Activated gamma-delta T cell treated with Interleukin-2 at 50 U/mL for 16 hours (primary cell): ENCODE data around the gene PTPRN2.

Experiments
- DNase-seq: peaks from one replicate; pipeline ENCODE4 v3.0.0-alpha.2; 2020

The PTPRN2 gene

DNA sequence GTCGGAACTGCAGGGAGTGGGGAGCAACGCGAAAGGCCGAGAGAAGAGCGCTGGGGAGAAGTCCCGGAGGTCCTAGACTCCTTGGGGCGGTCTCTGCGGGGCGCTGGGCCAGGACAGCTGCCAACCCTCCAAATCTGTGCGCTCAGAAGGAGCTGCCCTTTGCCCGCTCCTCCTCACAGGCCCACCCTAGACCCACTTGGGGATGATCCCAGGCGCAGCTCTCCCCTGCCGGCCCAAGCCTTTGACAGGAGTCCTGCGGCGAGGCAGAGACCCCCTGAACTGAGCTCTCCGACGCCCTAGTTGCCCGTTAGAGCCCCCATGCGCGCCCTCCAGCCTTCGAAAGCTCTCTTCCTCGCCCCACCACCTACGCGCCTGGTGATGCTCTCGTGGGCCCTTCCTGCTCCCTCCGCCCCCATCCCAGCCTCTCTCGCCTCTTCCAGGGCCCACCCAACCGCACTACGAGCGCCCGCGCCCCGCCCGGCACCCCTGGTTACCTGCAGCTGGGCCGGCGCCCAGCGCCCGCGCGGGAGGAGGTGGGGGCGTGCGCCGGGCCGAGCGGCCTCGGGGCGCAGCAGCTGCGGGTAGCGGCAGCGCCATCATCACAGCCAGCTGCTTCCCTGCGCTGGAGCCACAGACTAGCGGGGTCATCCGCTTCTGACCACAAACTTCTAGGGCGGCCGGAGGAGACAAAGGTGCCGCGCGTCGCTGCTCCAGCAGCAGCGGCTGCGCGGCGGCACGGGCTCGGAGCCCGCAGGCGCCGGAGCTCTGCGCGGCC, 897.4 kb downstream of the PTPRN2 start:
- no peak for DNase-seq

DNA sequence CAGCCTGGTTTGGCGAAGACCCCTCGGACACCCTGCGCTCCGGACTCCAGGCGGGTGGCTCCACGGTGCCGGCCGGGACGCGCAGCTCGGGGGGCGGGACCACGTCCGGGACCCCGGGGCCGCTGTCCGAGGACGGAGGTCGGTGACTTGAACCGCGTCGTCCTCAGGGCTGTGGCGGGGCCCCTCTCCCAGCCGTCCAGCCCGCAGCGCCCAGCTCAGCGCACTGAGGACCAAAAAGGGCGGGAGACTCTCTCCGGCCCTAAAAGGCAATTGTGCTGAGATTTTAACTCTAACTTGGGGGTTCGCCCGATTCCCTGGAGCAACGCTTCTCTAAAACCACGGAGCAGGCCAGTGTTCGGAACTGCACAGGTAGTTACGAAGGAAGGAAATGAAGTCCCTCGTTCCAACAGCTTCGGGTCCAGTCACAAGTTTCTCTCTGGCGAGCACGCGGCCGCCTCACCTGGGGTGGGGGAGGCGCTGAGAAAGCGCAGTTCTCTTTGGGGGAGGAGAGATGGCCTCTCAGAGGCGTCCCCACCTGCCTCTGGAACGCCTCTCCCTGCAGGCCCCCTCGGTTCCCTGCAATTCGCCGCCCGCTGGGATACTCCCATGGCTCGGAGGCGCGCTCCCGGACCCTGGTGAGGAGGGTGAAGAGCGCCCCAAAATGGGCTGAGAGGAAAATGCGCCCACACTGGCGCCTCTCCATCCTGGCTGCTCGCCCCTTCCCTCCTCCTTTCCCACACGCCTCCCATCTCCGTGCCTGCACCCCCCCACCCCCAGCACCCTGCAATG, 898.2 kb downstream of the PTPRN2 start:
- no peak for DNase-seq

DNA sequence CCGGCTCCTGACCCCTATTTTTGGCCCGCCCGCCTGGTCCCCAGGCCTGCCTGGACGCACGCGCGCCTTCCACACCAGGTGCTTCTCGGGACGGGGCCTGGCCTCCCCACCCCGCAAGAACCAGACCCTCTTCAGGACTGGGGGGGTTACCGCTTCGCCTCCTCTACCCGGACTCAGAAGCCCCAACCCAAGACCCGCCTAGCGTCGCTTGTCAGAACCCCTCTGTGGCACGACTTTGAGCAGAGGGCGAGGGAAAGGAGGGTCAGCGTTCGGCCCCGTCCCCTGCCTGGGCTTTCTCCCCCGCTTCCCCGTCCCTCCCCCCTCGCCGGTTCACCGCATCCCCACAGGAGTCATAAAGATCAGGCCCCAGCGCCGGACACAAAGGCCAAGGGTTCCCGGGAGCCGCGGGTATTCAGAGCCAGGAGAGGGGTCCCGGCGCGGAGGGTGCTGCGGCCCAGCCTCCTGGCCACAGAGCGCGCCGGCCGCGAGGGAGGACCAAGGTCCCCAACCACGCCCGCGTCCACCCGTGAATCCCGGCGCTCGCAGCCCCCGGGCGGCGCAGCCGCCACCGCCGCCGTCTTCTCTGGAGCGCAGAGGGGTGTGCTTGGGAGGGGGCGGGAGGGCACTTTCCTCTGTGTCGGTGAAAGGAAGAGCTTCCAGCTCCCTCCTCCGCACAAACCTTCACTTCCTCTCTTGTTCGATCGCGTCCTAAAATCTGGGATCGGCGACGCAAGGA, 898.9 kb downstream of the PTPRN2 start:
- no peak for DNase-seq

DNA sequence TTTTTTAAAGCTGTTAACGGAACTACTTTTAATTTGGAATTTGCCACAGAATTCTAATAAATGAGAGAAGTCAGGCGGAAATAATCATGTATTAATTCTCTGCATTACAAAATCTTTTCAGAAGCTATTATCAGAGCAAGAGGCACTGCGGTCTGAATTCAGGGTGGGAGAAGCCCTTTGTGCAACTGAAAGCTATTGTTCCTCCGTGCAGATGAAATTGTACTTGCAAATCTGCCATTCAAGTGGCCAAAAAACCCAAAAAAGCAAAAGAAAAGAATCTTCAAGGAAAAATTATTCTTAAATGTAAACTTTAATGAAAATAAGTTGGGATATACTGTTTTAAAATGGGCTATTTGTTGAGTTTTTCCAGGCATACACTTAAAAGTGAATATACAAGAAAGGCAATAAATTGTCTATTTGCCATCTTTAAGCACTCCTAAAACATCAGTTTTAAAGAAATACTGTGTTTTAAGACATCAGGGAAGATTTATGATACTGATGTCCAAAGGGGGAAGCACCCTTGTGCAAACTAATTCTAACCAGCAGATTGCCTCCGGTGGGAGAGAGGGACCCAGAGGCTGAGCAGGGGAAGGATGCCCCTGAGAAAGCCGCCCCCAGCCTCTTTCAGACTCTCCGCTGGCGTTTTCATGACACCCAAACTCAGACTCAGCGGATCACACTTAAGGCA, 899.6 kb downstream of the PTPRN2 start:
- DNase-seq, result no peak

DNA sequence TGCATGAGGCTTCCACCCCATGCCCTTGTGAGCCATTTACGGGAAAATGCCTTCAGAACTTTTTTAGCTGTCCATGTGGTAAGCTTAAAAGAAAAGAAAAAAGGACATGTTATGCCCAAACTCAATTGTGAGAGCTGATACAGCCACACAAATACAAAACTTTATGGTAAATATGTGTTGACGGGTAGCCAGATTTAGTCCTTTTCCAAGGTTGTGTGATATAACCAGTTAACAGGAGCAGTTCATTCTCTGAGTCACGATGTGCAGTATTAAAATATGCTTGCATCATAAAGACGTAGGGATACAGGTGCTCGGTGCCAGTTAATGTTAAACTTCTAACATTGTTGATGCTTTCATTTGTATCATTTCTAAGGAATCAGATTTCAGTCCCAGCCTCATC, 900.5 kb downstream of the PTPRN2 start:
- DNase-seq, result no peak

DNA sequence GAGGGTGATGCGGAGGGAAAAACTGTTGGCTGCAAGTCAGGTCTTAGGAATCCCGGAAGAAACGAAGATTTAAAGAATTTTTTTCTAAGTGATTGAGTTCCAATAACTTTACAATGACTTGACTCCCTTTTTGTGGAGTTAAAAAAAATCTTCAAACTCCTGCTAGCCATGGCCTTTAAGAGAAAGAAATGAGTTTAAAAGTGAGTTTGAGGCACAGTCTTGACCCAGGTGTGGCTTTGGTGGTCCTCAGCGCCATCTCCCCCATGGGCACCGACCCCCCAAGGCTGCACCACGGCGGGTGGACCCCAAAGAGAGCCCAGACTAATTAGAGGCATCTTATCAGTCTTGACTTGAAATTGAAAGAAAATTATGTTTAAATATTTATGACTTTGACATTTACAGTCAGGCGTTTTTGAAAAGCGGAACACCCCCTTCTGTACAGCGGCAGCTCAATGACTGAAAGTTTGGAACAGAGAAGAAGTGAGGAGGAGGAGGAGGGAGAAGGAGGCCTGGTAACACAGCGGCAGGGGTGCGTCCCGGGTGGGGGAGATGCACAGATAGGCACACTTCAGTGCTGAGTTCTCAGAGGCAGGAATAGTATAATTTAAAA, 901.2 kb downstream of the PTPRN2 start:
- DNase-seq, result no peak

DNA sequence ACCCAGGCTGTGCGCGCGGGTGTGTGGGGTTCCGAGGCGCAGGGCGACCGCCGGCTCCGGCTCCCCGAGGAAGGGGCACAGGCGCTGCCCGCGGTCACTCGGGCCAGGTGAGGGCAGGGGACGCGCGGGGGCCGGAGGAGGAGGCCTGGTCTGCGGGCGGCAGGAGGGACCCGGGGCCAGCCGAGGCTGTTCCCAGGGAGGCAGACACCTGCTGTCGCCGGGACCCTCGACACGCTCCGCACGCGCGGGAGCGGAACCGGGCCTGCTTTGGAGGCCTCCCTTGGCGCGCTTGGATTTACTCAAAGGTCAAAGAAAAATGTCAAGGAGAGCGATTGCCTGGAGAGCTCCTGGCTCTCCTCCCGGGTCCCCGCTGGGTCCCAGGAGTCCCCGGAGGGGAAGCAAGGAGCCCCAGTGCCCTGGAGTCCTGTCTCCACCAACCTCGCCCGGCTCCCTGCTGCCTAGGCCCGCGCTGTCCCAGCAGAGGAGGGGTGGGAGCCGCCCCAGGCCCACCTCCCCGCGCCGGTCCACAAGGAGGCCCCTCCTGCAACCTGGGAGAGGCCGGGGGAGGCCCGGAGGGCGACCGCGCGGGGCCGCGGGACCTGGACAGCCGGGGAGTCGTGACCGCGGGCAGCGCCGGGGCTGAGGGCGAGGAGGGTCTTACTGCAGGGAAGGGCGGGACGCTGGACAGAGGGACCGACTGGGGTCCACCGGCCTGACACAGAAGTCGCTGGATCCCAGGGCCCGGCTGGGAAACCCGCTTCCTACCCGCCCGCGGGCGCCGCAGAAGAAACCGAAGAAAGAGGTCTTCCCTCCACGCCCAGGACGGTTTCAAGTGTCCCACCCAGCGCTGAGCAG, 902.0 kb downstream of the PTPRN2 start:
- no peak for DNase-seq

DNA sequence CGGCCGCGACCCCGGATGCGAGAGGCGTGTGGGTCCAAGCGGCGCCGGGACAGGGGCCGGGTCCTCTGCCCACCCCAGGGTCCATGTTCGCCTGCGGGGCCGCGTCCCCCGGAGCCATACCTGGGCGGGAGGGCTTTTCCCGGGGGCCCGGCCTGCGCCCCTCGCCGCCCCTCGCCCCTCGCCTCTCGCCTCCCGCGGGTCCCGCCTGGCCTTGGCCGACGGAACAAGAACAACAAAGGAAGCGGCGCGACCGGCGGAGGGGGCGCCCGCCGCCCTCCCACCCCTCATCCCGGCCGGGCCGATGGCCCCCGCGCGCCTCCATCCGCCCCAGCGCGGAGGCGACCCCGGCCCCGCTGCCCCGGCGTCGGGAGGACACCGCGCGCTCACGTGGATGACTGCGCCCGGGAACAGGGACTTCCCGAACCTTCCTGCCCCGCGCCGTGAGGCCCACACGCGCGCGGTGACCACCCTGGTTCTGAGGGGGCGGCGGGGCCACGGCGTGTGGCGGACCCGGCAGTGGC, 902.7 kb downstream of the PTPRN2 start:
- no peak for DNase-seq

DNA sequence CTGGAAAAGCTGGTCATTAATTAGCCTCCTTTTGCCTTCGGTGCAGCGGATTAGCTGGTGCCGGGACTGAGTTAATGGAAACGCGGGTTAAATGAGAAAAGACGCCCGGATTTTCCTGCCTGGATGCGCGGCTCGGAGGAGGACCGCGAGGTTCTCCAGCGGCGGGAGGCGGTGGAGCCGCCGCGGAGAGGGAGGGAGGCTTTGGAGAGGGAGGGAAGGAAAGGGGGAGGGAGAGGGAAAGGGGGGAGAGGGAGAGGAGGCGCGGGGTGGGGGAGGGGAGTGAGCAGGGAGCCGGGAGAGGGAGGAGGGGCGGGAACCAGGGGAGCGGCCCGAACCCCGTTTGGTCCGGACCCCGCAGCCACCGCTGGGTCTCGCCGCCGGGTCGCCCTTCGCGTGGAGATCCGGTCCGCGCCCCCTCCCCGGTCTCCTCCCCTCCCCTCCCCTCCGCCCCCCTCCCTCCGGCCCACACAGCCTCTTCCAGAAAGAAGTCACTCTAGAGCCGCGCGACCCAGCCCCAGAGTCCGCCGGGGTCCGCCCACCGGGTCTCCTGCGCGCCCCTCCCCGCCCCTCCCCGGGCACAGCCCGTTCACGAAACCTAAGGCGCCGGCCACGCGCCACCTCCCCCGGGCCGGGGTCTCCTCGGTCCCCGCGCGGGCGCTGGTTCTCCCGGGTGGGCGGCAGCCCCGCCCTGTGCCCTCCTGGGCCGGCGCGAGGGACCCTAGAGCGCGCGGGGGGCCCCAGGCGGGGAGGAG, 903.3 kb downstream of the PTPRN2 start:
- DNase-seq, result no peak

DNA sequence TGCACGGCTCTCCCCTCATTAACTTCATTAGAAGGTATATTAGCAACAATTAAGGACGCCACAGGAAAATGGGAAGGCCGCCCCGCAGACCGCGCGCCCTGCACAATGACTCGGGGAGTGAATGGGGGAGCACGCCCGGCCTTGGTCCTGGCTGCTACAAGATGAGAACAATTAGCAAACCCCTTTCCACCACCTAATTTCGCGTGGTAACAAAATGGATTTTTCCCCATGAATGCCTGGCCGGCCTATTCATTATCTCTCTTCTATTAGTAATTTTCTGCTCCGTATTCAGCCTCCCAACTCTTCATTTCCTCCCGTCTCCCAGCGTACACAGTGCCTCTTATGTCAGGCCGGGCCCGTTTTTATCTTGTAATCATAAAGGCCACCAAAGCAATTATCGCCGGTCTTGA, 903.9 kb downstream of the PTPRN2 start:
- no peak for DNase-seq

DNA sequence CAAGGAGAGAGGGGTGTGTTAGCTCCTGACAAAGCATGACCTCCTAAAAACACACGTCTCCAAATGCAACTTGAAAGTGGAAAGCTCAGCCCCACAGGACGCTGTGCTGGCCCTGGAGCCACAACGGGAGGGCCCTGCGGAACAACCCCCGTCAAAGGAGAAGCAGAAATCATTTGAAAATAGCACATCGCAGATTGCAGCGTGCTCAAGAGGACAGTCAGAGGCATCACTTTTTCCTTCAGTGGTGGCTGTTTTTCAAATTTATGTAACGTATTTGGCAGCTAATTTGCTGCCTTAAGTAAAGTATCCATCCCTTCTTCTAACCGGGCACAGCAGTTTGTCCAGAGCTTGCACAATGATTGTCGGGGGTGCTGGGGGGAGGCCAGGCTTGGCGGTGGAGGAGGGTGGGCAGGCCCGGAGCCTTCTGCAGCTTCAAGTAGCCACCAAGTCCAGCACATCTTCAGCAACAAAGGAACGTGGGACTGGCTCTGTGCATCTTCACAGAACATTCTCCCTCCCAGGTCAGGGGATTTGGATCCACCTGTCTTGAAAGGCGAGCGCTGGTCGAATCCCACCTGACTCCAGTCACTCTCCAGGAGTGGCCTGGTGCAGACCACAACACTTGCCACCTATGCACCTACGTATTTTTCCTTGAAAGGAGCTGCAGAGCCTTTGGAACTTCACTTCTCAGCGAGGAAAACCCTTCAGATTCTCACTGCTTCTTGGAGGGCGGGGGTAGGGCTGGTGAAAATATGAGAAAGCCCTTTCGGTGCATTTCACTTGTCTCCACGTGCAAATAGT, 904.5 kb downstream of the PTPRN2 start:
- DNase-seq, result no peak

DNA sequence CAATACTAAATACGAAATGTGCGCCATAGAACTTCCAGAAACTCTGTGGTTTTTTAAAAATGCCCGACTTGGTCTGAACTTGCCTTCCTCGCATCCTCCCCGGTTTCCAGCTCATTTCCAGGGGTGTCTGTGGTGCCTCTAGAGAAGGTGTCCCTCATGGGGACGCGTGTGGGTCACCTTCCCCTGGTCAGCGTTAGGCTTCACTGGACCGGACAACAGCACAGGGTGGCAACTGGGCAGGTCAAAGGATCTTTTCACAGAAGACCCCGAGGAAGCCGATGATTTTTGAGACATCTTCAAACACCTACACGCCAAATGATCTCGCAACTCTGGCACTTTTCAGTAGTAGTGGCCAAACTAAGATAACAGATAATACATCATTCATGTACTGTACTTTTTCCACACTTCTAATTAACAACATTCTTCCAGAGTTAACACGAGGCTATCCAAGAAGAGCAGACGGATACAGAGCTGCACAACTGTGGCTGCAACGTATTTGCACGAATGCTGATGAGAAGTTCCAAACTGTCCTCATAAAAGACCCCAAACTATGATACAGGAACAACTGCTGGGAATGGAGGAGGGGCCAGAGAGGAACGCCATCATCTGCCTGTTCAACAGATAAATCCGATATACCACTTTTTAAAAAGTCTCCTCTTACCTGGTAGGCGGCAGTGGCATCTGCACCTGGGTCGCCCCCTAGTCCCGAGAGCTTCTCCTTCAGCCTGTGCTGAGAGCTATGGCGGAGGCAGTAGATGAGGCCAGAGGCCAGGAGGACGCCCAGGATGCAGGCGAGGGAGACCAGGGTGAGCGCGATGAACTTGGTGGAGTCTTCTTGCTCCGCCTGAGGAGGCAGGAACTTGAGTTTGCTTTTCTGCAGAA, 905.3 kb downstream of the PTPRN2 start:
- no peak for DNase-seq

DNA sequence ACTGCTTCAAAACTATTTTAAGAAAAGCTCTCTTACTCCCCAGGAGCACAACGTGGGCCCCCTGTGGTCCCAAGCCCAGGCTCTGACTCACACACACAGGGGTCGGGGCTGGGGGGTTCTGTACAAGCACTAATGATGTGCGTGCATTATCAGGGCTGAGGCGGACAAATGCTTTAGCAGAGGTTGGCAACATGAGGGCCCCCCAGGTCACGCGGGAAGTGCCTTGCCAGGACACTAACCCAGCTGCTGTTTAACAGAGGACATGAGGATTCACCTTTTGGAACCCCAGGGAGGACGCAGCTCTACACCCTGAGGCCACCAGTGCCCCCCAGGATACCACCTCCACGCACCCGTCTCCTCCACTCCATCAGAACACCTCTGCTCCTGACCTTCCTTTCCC, 908.0 kb downstream of the PTPRN2 start:
- DNase-seq, result no peak

DNA sequence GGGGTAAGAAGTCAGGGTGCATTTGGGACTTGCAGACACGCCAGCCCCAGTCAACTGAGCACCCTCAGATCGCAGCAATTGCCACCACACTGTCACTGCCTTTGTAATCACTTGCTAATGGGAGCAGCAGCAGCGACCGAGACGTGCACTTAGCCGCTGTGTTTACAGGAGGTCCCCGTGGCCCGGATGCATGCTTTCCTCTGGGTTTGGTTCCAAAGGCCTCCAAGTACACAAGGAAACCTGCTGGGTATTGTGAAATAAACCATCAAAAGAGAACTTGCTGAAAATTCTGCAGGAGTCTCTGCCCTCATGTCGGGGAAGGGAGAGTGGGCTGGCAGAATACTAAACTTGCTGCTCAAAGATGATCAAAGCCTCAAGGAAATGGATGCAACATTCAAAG, 909.1 kb downstream of the PTPRN2 start:
- no peak for DNase-seq

DNA sequence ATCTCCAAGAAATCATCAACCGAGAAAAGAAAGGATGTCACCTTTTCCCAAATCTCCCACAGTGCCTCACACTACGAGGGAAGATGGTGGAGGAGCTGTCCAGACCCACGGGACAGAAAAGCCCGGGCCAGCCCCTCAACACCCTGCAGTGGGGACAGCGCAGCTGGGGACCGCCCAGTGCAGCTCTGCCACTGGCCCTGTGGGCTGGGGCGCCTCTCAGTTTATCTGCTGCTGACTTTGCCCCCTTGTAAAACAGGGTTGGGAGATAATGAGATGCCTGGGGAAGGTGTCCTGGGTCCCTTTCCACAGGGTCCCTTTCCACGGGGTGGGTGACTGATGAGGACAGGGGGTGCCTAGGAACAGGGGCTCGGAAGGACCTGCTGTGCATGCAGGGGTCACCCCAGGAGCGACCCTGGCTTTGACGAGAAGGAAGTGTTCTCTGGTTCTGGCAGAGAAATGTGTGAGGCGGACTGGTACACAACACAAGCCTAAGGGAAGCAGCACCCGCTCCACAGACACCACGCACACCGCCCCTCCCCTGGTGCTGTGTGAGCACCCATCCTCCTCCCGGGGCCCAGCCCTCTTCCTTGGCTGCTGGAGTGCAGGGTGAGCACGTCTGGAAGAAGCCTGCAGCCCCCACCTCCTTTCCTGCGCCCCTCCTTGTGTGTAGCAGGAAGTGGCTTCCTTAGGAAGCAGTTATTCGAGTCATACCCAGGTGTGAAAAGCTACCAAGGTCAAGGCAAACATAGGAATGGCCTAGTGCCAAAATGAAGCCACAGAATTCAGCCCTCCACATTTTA, 911.0 kb downstream of the PTPRN2 start:
- DNase-seq, result no peak

DNA sequence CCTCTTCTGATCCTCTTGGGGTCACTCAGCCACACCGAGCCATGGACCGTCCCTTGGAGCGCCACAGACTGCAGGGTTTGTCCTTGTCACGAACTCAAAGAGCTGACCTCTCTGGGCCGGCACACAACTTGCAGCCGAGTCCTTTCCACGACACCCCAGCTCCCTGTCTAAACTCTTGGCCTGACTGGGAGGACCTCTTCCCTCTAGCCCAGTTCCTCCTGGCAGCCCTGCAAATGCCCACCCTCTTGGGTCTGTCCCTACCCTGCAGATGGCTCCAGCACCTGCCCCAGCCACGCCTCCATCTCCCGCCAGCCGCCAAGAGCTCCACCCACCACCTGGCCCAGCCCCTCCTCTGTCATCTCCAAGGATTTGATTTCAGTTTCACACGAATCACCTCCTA, 911.6 kb downstream of the PTPRN2 start:
- no peak for DNase-seq

DNA sequence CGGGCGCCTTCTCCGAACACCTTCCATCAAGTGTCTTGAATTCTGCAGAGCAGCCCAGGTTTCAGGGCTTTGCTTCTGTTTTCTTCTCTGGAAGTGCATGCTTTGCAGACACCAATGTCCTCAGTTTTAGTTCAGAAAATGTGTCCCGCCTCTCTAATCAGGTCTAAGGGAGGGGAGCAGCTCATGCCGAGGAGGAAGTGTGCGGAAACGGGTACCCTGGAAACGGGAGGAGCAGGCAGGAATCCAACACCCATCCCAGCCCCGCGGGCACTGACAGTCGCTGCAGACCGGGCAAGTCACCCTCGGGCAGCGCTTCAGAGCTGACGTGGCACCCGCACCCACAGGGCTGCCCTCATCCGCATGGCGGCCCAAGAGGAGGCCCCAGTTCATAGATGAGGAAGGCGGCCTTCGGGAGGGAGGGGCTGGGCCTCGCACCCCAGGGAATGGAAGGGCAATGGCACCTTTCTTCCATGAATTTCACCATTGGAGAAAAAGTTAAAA, 912.1 kb downstream of the PTPRN2 start:
- no peak for DNase-seq
